Measurements from ENCODE around the gene FHIP2A. TPM values are rescaled to one million over a fixed set of nuclear protein-coding genes. Genes with fewer than 3 reads are reported as not detected.
A peak's percentile ranks its signal among the peaks of the same experiment; 100 is the strongest.

Gene FHIP2A
- total and polyA plus RNA-seq, 12 donors: 4.8 to 36.6 (median 26.4) TPM

DNA sequence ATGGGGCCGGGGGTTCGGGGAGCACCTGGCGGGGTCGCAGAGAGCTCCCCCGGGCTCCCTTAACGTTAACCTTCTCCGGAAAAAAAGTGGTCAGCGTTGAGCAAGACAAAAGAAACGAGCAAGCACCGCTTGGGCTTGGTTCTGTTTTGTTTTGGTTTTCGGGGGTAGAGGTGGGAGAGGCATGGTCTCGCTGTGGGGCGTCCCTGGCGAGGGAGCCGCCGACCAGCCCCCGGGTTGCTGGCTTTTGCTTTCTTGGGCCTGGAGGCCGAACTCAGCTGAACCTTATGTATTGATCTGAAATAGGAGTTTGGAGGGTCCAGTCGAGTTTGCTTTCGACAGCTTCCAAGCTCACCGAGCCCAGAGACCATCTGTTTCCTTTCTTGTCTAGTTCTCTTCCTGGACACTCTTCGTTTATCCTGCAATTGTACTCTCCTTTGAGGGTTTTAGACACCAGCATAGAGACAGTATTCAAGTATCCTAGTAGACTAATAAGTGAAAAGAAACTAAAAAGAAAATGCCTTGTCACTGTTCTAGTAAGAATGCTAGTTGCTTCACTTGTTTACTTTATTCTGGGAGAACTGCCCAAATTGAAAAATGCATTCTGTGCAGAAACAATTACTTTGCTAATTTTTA lies 980 bp downstream of the FHIP2A start:
- H3K4me3 ChIP-seq: peak overlapping the region; percentile 66 to 98 (median 86)
- 0 to 1% methylated on average over 22 of the region's 22 CpGs for WGBS, 2 donors
- H3K9me3 ChIP-seq: no peaks in the 10 kb centered on the region
- H3K36me3 ChIP-seq: no peaks in the 10 kb centered on the region
- no peaks in the 10 kb centered on the region for H3K27me3 ChIP-seq
- DNase-seq (peak in 1 of 2 donors; percentile 18), ATAC-seq (peak; percentile 11 to 47 (median 32))
- peak overlapping the region; percentile 95 to 99 (median 97) for H3K27ac ChIP-seq
- TF ChIP-seq, protein P1, sequence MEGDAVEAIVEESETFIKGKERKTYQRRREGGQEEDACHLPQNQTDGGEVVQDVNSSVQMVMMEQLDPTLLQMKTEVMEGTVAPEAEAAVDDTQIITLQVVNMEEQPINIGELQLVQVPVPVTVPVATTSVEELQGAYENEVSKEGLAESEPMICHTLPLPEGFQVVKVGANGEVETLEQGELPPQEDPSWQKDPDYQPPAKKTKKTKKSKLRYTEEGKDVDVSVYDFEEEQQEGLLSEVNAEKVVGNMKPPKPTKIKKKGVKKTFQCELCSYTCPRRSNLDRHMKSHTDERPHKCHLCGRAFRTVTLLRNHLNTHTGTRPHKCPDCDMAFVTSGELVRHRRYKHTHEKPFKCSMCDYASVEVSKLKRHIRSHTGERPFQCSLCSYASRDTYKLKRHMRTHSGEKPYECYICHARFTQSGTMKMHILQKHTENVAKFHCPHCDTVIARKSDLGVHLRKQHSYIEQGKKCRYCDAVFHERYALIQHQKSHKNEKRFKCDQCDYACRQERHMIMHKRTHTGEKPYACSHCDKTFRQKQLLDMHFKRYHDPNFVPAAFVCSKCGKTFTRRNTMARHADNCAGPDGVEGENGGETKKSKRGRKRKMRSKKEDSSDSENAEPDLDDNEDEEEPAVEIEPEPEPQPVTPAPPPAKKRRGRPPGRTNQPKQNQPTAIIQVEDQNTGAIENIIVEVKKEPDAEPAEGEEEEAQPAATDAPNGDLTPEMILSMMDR (IDR thresholded peaks at IDR 0.05): no peak
- peaks cover 4 to 48% (median 41%) of the 10 kb centered on the region in 9 donors for H3K4me1 ChIP-seq
- intact Hi-C loops (cut with DNase I): loop anchor here in 4 of 10 donors (10.0 kb wide), 2 partner anchors 348 to 518 kb away; no protein-coding TSS in a partner anchor

DNA sequence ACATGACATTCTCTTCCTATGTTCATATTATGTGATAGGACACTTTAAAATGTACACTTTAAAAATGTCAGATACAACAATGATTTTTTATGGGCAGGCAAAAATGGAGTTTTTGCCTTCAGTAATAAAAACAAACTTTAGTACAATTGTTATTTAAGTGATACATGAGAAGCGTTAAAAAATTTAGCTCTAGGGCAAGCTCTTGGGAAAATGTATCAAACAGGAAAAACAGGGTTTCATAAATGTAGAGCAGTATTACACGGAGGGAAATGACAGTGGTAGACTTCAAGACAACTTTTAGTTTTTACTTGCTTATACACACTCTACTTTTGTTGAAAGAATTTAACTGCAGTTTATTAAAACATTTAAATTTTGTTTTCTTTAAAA lies 1.5 kb downstream of the FHIP2A start:
- 10 to 11% methylated on average over 2 of the region's 2 CpGs for WGBS, 2 donors
- peak overlapping the region in 9 of 10 donors; percentile 66 to 98 (median 86) for H3K4me3 ChIP-seq
- no peaks in the 10 kb centered on the region for H3K27me3 ChIP-seq
- no peaks in the 10 kb centered on the region for H3K36me3 ChIP-seq
- DNase-seq: no peak
- no peak for ATAC-seq
- intact Hi-C loops (cut with DNase I): loop anchor here in 4 of 10 donors (10.0 kb wide), 2 partner anchors 348 to 518 kb away; no protein-coding TSS in a partner anchor
- TF ChIP-seq, protein P1 (IDR thresholded peaks at IDR 0.05): no peak
- no peaks in the 10 kb centered on the region for H3K9me3 ChIP-seq
- peaks cover 4 to 51% (median 44%) of the 10 kb centered on the region in 9 donors for H3K4me1 ChIP-seq
- H3K27ac ChIP-seq: peak overlapping the region; percentile 95 to 99 (median 97)

DNA sequence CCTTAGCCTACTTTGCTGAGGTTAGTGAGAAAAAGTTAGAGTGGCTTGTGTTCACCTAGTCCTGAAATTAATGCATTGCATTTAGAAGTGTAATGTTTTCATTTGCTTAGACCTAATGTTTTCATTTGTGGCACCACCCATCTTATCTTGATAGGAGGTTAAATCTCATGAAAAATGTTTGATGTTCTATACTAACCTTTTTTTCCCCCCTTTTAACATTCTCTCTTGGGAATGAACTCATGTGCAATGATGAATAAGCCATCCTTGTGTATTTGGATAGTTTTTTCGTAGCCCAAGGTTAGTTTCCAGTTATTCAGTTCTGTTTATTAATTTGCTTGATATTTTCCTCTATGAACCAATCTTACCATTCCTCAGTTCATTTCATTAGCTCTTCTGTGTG lies 2.8 kb downstream of the FHIP2A start:
- no peak for ATAC-seq
- DNase-seq: no peak
- TF ChIP-seq, protein P1 (IDR thresholded peaks at IDR 0.05): no peak
- no peaks in the 10 kb centered on the region for H3K27me3 ChIP-seq
- peaks cover 4 to 61% (median 49%) of the 10 kb centered on the region in 9 donors for H3K4me1 ChIP-seq
- H3K36me3 ChIP-seq: no peaks in the 10 kb centered on the region
- intact Hi-C loops (cut with DNase I): loop anchor here in 4 of 10 donors (10.0 kb wide), 2 partner anchors 350 to 520 kb away; no protein-coding TSS in a partner anchor
- peak overlapping the region in 4 of 10 donors; percentile 80 to 91 (median 87) for H3K4me3 ChIP-seq
- 71 to 82% methylated on average over 1 of the region's 1 CpG for WGBS, 2 donors
- H3K27ac ChIP-seq: peak overlapping the region in 5 of 10 donors; percentile 22 to 99 (median 51)
- H3K9me3 ChIP-seq: no peaks in the 10 kb centered on the region

DNA sequence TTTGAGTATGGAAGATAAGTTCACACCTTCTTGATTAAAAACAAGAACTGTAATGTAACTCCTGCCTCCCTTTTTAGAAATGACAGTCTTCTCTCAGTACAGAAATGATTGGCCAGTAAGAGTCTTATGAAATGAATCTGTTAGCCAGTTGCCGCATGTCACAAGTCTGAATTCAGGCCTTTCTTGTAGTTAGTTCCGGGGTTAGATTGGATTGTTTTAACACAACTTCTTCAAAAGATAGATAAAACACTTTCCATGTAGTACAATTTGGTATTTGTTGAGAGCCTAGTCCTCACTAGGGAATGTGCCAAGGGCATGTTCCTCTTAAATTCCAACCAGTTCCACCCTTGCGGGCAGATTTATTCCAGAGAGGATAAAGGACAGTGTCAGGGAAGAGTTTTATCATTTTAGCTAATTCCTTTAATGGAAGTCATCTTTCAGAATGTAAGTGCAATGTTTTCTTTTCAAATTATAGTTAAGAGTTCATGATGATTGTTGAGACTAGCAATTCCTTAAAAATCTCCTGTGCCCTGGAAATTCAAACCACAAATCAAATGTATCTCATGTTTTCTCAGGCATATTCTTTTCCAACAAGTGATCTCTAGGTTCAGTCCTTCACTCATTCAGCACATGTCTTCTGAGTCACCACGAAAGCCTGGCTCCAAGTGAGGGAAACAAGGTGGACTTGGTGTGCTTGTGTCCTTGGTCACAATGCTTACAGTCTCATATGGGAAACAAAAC lies 4.1 kb downstream of the FHIP2A start:
- peak overlapping the region in 9 of 10 donors; percentile 3 to 99 (median 36) for H3K27ac ChIP-seq
- TF ChIP-seq, protein P1 (IDR thresholded peaks at IDR 0.05): no peak
- peaks cover 4 to 68% (median 51%) of the 10 kb centered on the region in 9 donors for H3K4me1 ChIP-seq
- ATAC-seq: peak in 2 of 8 donors; percentile 25 to 29
- no peaks in the 10 kb centered on the region for H3K27me3 ChIP-seq
- H3K4me3 ChIP-seq: no peak overlapping the region
- peaks cover 0 to 3% (median 0%) of the 10 kb centered on the region in 9 donors for H3K36me3 ChIP-seq
- intact Hi-C loops (cut with DNase I): loop anchor here in 4 of 10 donors (10.0 kb wide), 2 partner anchors 351 to 521 kb away; no protein-coding TSS in a partner anchor
- WGBS, 2 donors: 44 to 52% methylated on average over 4 of the region's 4 CpGs
- DNase-seq: no peak
- H3K9me3 ChIP-seq: no peaks in the 10 kb centered on the region
